Activated naive CD4-positive, alpha-beta T cell treated with anti-CD3 and anti-CD28 coated beads, Interleukin-2, amount 10 ng/mL, durations not matched to agents 7 days and 5 days (primary cell): ENCODE measurements around the gene PITX1.
"Not testable (repeated sequence)": the region's sequence is repeated elsewhere in the genome, so short reads cannot be mapped to it uniquely, and the experiment has no call there.

ENCODE experiments used
- CTCF ChIA-PET: fragments of 350-600 bp; sonication (Branson Sonifier 250); formaldehyde crosslinking; loops from one replicate; lab custom pipeline; 2021; ENCODE audit warnings: antibody characterized with exemption; lab: Charles Lee
- DNase-seq: peaks from one replicate; pipeline ENCODE4 v3.0.0-alpha.2; 2020
- H3K27ac Mint-ChIP-seq: one replicate; pipeline ENCODE4 v1.8.0; 2021; ENCODE audit warnings: mild to moderate bottlenecking, moderate library complexity, mixed read lengths
- H3K27me3 Mint-ChIP-seq: one replicate; pipeline ENCODE4 v1.8.0; 2021; ENCODE audit warnings: mild to moderate bottlenecking, mixed read lengths
- H3K36me3 Mint-ChIP-seq: one replicate; pipeline ENCODE4 v1.8.0; 2021; ENCODE audit warnings: mixed read lengths
- H3K4me1 Mint-ChIP-seq: one replicate; pipeline ENCODE4 v1.8.0; 2021; ENCODE audit warnings: mixed read lengths
- H3K4me3 Mint-ChIP-seq: one replicate; pipeline ENCODE4 v1.8.0; 2021; ENCODE audit warnings: mild to moderate bottlenecking, moderate library complexity, mixed read lengths
- H3K9me3 Mint-ChIP-seq: one replicate; pipeline ENCODE4 v1.8.0; 2021; ENCODE audit warnings: mixed read lengths

The PITX1 gene

GRCh38 chr5:135008981-135009735 lies 24.9 kb downstream of the PITX1 start:
- H3K27me3 Mint-ChIP-seq: peaks cover 7% of the 10 kb centered on the region
- CTCF ChIA-PET: no interaction called here
- H3K4me3 Mint-ChIP-seq: no peak overlapping the region
- H3K27ac Mint-ChIP-seq: no peak overlapping the region
- no peaks in the 10 kb centered on the region for H3K4me1 Mint-ChIP-seq
- no peaks in the 10 kb centered on the region for H3K9me3 Mint-ChIP-seq
- no peak for DNase-seq
- H3K36me3 Mint-ChIP-seq: no peaks in the 10 kb centered on the region

- H3K36me3 Mint-ChIP-seq: no peaks in the 10 kb centered on the region
- CTCF ChIA-PET: no interaction called here
- H3K4me1 Mint-ChIP-seq: no peaks in the 10 kb centered on the region
- H3K27me3 Mint-ChIP-seq: peaks cover 7% of the 10 kb centered on the region
- H3K4me3 Mint-ChIP-seq: no peak overlapping the region
- H3K9me3 Mint-ChIP-seq: no peaks in the 10 kb centered on the region
- no peak overlapping the region for H3K27ac Mint-ChIP-seq
- DNase-seq: no peak
Measured at GRCh38 chr5:135008556-135008955, 25.5 kb downstream of the PITX1 start.

GRCh38 chr5:135007749-135008363 lies 26.2 kb downstream of the PITX1 start:
- no peak for DNase-seq
- Mint-ChIP-seq H3K27me3 (peaks cover 7% of the 10 kb centered on the region), H3K27ac (no peak overlapping the region), H3K36me3 (no peaks in the 10 kb centered on the region), H3K4me1 (no peaks in the 10 kb centered on the region), H3K9me3 (no peaks in the 10 kb centered on the region), H3K4me3 (no peak overlapping the region)
- CTCF ChIA-PET: no interaction called here

- no peaks in the 10 kb centered on the region for H3K4me1 Mint-ChIP-seq
- H3K9me3 Mint-ChIP-seq: no peaks in the 10 kb centered on the region
- no peak overlapping the region for H3K4me3 Mint-ChIP-seq
- DNase-seq: no peak
- H3K27me3 Mint-ChIP-seq: peaks cover 7% of the 10 kb centered on the region
- CTCF ChIA-PET: no interaction called here
- no peak overlapping the region for H3K27ac Mint-ChIP-seq
- no peaks in the 10 kb centered on the region for H3K36me3 Mint-ChIP-seq
Measured at GRCh38 chr5:135007305-135007704, 26.7 kb downstream of the PITX1 start.

- H3K27ac Mint-ChIP-seq: no peak overlapping the region
- H3K9me3 Mint-ChIP-seq: no peaks in the 10 kb centered on the region
- H3K4me1 Mint-ChIP-seq: no peaks in the 10 kb centered on the region
- DNase-seq: no peak
- H3K36me3 Mint-ChIP-seq: no peaks in the 10 kb centered on the region
- H3K4me3 Mint-ChIP-seq: no peak overlapping the region
- CTCF ChIA-PET: no interaction called here
- peaks cover 4% of the 10 kb centered on the region for H3K27me3 Mint-ChIP-seq
Measured at GRCh38 chr5:135005076-135005475, 29.0 kb downstream of the PITX1 start.

GRCh38 chr5:135004376-135004775 lies 29.7 kb downstream of the PITX1 start:
- CTCF ChIA-PET: no interaction called here
- DNase-seq: no peak
- Mint-ChIP-seq H3K9me3 (no peaks in the 10 kb centered on the region), H3K4me3 (no peak overlapping the region), H3K27ac (no peak overlapping the region), H3K36me3 (no peaks in the 10 kb centered on the region), H3K4me1 (no peaks in the 10 kb centered on the region), H3K27me3 (peaks cover 4% of the 10 kb centered on the region)

- H3K4me3 Mint-ChIP-seq, H3K36me3 Mint-ChIP-seq, DNase-seq, CTCF ChIA-PET, H3K4me1 Mint-ChIP-seq, H3K9me3 Mint-ChIP-seq, H3K27ac Mint-ChIP-seq, H3K27me3 Mint-ChIP-seq: not testable (repeated sequence)
Measured at GRCh38 chr5:134998068-134998467, 36.0 kb downstream of the PITX1 start.

- H3K4me1 Mint-ChIP-seq: no peaks in the 10 kb centered on the region
- CTCF ChIA-PET: no interaction called here
Measured at GRCh38 chr5:134997015-134997414, 37.0 kb downstream of the PITX1 start.

GRCh38 chr5:134995850-134996402 lies 38.1 kb downstream of the PITX1 start:
- Mint-ChIP-seq H3K36me3 (no peaks in the 10 kb centered on the region), H3K27ac (no peak overlapping the region), H3K27me3 (peaks cover 9% of the 10 kb centered on the region), H3K4me3 (no peak overlapping the region), H3K9me3 (peaks cover 4% of the 10 kb centered on the region), H3K4me1 (no peaks in the 10 kb centered on the region)
- CTCF ChIA-PET: no interaction called here
- no peak for DNase-seq

More at GRCh38 chr5:134997015-134997414, 37.0 kb downstream of the PITX1 start:
- Mint-ChIP-seq H3K27ac (no peak overlapping the region), H3K27me3 (peaks cover 9% of the 10 kb centered on the region), H3K9me3 (peaks cover 4% of the 10 kb centered on the region), H3K4me3 (no peak overlapping the region), H3K36me3 (no peaks in the 10 kb centered on the region)
- no peak for DNase-seq

- peaks cover 14% of the 10 kb centered on the region for H3K27me3 Mint-ChIP-seq
- no peaks in the 10 kb centered on the region for H3K36me3 Mint-ChIP-seq
- no peak overlapping the region for H3K27ac Mint-ChIP-seq
- no peaks in the 10 kb centered on the region for H3K4me1 Mint-ChIP-seq
- DNase-seq: no peak
- CTCF ChIA-PET: no interaction called here
- no peak overlapping the region for H3K4me3 Mint-ChIP-seq
- H3K9me3 Mint-ChIP-seq: peaks cover 6% of the 10 kb centered on the region
Measured at GRCh38 chr5:134994560-134995156, 39.4 kb downstream of the PITX1 start.

GRCh38 chr5:134993161-134993560 lies 40.9 kb downstream of the PITX1 start:
- H3K9me3 Mint-ChIP-seq: peaks cover 4% of the 10 kb centered on the region
- peaks cover 18% of the 10 kb centered on the region for H3K27me3 Mint-ChIP-seq
- H3K4me3 Mint-ChIP-seq: no peak overlapping the region
- no peak overlapping the region for H3K27ac Mint-ChIP-seq
- no peaks in the 10 kb centered on the region for H3K36me3 Mint-ChIP-seq
- no peaks in the 10 kb centered on the region for H3K4me1 Mint-ChIP-seq
- no peak for DNase-seq
- CTCF ChIA-PET: no interaction called here

GRCh38 chr5:134992148-134992547 lies 41.9 kb downstream of the PITX1 start:
- peaks cover 2% of the 10 kb centered on the region for H3K9me3 Mint-ChIP-seq
- H3K4me3 Mint-ChIP-seq: no peak overlapping the region
- H3K4me1 Mint-ChIP-seq: no peaks in the 10 kb centered on the region
- CTCF ChIA-PET: no interaction called here
- no peak overlapping the region for H3K27ac Mint-ChIP-seq
- peaks cover 14% of the 10 kb centered on the region for H3K27me3 Mint-ChIP-seq
- H3K36me3 Mint-ChIP-seq: no peaks in the 10 kb centered on the region
- DNase-seq: no peak

GRCh38 chr5:134990183-134990582 lies 43.8 kb downstream of the PITX1 start:
- peaks cover 17% of the 10 kb centered on the region for H3K27me3 Mint-ChIP-seq
- H3K36me3 Mint-ChIP-seq, H3K27ac Mint-ChIP-seq, H3K4me3 Mint-ChIP-seq, H3K9me3 Mint-ChIP-seq, H3K4me1 Mint-ChIP-seq, DNase-seq, CTCF ChIA-PET: not testable (repeated sequence)

GRCh38 chr5:134989266-134989830 lies 44.7 kb downstream of the PITX1 start:
- Mint-ChIP-seq H3K4me1 (no peaks in the 10 kb centered on the region), H3K4me3 (no peak overlapping the region)
- no peak for DNase-seq

More at GRCh38 chr5:134989266-134989830, 44.7 kb downstream of the PITX1 start:
- H3K36me3 Mint-ChIP-seq: no peaks in the 10 kb centered on the region
- CTCF ChIA-PET: no interaction called here
- peaks cover 13% of the 10 kb centered on the region for H3K27me3 Mint-ChIP-seq
- peaks cover 2% of the 10 kb centered on the region for H3K9me3 Mint-ChIP-seq
- no peak overlapping the region for H3K27ac Mint-ChIP-seq
